Activated CD8-positive, alpha-beta memory T cell treated with anti-CD3 and anti-CD28 coated beads, Interleukin-2, amount 50 U/mL, for 24 hours (primary cell): ENCODE results near the gene NAGLU.
"Not testable (repeated sequence)": the region's sequence is repeated elsewhere in the genome, so short reads cannot be mapped to it uniquely, and the experiment has no call there.

Experiments
- DNase-seq: peaks from one replicate; pipeline ENCODE4 v3.0.0-alpha.2; 2020; ENCODE audit errors: extremely low read depth

The NAGLU gene

DNA sequence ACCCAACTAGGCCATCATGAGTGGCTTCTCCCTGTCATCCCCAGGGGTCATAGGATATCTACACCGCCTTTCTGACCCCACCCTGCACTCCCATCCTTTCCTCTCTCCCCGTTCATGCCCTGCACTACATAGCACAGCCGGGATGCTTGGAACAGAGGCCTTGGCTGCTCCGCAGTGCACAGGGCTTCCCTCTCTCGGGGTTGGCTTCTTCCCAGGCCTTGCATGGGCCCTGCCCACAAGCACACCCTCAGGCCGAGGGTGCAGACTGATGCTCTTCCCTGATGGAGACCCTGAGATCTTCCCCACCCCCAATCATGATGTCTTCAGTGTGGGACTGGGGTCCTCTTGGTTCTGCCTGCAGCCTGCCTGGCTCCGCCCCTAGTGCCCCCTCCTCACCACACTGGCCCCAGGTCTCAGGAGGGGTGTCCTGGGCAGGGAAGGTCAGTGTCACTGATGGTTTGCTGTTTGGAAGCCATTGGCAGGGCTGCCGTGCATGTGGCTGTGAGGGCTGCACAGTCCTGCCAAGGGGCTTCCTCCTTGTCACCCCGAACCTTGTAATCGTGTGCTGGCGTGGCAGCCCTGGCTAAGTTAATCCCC, 14.3 kb upstream of the NAGLU start:
- no peak for DNase-seq

DNA sequence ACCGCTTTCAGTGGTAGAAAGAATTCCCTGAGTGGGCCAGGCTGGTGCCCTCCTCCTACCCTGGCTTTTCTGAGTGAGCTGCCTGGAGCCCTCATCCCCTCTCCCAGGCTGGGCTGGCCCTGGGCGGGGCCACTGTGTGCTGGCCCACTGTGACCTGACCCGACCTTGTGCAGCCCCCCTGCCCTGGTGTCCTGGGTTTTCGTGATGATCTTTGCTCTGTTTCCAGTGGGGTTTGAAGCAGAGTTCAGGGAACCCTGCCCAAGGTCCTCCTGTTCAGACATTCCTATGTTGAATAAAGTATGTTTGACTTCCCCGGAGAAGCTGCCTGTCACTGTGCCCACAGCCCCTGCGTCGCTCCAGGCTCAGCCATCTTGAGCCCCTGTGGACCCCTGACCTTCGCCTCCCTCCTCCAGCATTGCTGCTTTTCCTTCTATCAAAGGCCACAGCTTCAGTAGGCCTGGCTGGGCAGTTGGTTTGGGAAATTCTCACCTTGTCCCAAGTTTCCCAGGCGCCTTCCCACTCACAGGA, 13.7 kb upstream of the NAGLU start:
- no peak for DNase-seq

DNA sequence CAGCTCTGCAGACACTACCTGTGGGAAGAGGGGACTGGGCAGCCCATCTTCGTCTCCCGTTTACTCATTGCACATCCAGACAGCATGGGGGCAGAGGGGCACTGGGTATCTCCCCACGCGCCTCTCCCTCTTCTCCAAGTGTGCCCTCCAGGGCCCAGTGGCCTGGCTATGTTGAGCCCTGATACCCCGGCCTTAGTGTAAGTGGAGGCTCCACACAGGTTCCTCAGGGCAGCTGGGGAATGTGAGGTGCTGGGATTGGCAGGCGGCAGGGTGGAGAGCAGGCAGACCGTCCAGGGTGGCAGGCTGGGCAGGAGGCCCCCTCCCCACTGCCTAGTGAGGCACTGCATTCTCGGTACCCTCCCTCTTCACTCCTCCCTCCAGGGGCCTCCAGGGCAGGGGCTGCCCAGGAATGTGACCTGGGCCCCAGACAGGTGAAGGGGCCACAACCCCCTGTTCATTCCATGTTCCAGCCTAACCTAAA, 13.2 kb upstream of the NAGLU start:
- no peak for DNase-seq

DNA sequence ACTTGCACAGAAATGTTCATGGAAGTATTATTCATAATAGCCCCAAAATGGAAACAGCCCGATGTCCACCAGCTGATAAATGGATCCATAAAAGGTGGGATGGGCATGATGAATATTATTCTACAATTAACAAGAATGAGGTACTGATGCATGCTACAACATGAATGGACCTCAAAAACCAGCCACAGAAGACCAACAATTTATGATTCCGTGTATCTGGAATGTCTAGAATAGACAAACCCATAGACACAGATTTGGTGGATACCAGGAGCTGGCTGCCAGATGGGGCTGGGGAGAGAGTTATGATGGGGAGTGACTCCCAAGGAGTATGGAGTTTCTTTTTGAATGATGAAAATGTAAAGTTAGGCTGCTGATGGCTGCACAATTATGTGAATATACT, 10.8 kb upstream of the NAGLU start:
- DNase-seq: no peak

DNA sequence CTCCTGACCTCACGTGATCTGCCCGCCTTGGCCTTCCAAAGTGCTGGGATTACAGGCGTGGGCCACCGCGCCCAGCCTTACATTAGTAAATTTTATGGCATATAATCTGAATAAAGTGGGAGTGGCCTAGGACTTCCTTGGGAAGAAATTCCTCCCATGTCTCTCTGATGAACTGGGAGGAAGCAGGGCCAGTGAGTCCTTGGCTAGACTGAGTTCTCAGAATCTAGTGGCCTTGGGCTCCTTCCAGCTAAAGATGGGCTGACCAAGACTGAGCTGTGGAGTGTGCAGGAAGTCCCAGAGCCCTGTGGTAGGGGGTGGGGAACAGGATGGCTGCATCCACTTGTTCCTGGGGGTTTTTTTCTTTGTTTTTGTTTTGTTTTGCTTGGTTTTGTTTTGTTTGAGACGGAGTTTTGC, 10.0 kb upstream of the NAGLU start:
- no peak for DNase-seq

DNA sequence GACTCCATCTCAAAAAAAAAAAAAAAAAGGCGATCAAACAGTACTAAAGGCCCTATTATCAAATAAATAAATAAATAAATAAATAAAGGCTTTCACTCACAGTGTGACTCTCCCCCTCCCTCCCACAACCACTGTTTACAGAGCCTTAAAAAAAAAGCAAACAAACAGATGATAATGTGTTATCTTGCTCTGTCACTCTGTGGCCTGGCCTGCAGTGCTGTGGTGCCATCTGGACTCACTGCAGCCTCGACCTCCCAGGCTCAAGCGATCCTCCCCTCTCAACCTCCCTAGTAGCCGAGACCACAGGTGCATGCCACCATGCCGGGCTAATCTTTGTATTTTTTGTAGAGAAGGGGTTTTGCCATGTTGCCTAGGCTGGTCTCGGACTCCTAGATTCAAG, 8.1 kb upstream of the NAGLU start:
- DNase-seq: no peak

DNA sequence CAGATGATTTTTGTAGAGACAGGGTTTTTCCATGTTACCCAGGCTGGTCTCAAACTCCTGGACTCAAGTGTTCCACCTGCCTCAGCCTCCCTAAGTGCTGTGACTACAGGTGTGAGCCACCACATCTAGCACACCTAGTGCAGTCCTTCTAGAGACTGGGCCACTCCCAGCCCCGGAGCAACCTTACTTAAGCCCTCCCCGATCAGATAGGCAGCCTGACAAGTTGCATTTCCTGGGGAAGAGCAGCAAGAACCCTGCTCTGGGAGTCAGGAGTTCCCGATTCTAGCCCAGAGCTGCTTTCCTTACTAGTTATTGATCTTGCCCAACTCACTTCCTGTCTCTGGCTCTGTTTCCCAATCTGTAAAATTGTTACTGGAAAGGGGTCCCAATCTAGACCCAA, 7.0 kb upstream of the NAGLU start:
- DNase-seq: no peak

DNA sequence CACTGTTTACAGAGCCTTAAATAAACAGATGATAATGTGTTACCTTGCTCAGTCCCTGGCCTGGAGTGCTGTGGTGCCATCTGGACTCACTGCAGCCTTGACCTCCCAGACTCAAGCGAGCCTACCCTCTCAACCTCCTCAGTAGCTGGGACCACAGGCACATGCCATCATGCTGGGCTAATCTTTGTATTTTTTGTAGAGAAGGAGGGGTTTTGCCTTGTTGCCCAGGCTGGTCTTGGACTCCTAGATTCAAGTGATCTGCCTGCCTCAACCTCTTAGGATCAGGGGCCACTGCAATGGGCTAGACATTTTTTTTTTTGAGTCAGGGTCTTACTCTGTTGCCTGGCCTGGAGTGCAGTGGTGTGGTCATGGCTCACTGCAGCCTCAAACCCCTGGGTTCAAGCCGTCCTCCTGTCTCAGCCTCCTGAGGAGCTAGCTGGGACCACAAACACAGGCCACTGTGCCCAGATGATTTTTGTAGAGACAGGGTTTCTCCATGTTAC, 5.0 kb upstream of the NAGLU start:
- no peak for DNase-seq

DNA sequence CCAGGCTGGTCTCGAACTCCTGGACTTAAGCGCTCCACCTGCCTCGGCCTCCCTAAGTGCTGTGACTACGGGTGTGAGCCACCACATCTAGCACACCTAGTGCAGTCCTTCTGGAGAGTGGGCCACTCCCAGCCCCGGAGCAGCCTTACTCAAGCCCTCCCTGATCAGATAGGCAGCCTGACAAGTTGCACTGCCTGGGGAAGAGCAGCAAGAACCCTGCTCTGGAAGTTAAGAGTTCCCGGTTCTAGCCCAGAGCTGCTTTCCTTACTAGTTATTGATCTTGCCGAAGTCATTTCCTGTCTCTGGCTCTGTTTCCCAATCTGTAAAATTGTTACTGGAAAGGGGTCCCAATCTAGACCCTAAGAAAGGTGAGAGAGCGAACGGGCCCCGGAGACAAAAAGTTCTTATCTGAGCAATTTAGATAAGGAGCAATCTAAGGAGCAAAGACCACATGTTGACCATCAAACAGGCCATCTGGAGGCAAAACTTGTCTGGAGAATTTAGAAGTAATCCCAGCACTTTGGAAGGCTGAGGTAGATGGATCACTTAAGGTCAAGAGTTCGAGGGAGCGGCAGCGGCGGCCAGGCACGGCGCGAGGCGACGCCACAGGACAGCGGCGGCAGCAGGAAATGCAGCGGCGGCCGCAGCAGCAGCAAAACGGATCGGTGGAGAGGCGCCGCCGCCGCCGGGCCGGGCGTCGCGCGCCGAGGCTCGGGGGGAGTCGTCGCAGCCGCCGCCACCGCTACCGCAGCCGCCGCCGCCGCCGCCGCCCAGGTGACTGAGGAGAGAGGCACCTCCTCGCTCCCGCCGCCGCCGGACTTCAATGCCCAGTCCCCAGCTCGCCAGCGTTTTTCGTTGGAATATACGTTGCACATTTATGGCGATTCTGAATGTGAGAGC, 4.3 kb upstream of the NAGLU start:
- no peak for DNase-seq

DNA sequence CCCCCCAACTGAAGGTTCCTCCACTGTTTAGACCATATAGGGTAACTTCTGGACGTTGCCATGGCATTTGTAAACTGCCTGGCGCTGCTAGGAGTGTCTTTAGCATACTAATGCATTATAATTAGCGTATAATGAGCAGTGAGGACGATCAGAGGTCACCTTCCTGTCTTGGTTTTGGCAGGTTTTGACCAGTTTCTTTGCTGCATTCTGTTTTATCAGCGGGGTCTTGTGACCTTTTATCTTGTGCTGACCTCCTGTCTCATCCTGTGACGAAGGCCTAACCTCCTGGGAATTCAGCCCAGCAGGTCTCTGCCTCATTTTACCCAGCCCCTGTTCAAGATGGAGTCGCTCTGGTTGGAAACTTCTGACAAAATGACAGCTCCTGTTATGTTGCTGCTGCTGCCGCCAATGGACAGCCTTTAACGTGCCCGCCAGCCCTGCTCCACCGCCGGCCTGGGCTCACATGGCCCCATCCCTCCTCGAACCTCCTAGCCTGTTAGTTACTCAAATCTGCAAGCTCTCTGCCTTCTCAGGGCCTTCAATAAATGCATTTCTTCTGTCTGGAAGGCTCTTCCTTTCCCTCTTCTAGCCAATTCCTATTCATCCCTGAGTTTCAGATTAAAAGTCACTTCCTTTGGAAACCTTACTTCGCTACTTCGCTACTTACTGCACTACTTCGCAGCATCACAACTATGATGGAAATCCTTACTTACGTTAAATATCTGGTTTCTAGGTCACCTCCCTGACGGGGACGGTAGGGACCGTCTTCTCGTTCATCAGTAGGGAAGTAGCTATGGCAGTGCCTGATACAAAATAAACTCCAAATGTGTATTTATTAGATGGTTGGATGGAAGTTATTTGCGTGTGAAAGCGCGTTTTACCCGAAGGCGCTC, 640 bp upstream of the NAGLU start:
- no peak for DNase-seq

DNA sequence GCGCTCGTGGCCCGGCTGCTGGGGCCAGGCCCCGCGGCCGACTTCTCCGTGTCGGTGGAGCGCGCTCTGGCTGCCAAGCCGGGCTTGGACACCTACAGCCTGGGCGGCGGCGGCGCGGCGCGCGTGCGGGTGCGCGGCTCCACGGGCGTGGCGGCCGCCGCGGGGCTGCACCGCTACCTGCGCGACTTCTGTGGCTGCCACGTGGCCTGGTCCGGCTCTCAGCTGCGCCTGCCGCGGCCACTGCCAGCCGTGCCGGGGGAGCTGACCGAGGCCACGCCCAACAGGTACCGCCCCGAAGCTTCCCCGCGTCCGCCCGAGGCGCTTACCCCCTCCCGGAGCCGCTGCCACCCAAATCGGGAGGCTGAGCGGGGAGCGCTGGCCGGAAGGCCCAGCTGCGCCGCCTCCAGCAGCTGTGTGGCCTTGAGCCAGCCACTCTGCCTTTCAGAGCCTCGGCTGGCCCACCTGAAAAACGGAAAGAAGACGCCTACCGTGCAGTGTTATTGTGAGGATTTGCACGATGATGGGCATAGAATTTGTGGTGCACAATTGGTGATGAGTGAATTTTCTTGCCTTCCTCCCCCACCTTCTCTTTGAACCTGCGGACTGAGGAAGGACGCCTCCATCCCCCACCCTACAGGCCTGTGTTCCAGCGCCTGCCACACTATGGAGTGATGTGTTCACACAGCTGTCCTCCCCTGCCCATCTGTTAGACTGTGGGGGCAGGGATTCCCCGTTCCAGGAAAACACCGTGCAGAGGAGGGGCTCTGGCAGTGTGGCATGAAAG, 523 bp downstream of the NAGLU start:
- no peak for DNase-seq

DNA sequence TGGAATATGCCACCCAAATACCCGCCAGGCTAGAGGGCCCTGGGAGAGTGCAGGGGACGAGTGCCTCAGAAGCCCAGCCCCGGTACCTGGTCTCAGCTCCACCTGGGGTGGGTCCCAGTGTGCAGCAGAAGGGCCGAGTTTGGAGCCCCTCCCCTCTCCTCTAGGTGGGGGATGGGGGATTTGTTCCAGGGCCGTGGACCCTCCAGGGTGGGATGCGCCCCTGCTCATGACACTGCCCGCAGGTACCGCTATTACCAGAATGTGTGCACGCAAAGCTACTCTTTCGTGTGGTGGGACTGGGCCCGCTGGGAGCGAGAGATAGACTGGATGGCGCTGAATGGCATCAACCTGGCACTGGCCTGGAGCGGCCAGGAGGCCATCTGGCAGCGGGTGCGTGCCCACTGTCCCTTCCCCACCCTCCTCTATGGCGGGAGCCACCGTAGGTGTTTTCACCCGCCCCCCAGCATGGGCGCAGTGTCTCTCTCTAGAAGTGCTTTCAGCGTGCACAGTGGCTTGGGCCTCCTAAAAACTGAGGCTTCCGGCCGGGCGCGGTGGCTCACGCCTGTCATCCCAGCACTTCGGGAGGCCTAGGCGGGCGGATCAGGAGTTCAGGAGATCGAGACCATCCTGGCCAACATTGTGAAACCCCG, 1.2 kb downstream of the NAGLU start:
- DNase-seq: no peak

DNA sequence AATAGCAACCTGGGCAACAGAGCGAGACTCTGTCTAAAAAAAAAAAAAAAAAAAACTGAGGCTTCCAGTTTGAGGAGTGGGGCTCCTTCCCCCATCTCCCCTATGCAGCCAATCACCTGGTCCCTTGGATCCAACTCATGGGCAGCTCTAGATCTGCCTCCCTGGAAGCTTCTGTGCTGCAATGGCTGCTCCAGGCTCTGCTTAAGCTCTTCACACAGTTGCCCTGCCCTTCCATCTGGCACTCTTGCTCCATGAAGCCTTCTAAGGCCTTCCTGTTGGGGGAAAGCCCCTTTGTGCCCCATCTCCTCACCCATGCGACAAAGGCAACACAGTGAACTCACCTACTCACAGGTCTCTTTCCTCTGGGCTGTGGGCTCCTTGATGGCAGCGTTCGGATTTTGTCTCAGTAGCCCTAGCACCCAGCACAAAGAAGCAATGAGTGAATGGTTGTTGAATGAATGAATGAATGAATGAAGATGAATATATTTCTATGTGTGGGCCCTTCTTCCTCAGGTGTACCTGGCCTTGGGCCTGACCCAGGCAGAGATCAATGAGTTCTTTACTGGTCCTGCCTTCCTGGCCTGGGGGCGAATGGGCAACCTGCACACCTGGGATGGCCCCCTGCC, 1.9 kb downstream of the NAGLU start:
- DNase-seq: no peak

DNA sequence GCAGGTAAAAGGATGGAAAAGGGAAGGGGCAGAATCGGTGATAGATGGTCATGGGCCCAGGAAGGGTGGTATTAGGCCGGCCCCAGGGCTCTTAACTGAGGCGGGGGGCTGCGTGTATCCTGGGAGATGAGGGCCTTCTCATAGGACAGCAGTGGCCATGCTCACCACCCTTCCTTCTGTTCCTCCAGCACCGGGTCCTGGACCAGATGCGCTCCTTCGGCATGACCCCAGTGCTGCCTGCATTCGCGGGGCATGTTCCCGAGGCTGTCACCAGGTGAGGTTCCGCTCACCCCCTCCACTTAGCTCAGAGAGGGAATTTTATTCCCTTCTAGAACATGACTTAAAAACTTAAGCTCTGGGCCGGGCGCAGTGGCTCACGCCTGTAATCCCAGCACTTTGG, 2.4 kb downstream of the NAGLU start:
- DNase-seq: no peak

DNA sequence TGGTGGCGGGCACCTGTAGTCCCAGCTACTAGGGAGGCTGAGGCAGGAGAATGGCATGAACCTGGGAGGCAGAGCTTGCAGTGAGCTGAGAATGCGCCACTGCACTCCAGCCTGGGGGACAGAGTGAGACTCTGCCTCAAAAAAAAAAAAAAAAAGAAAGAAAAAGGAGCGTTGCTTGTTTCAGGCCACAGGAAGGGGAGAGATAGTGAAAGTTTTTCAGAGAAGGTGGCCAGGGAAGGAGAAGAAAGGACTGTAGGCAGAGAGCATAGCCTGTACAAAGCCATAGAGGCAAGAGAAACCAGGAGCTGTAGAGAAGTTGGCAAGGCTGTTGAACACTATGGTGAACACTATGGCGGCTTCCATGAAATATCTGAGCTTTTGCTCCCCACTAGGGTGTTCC, 4.5 kb downstream of the NAGLU start:
- DNase-seq: not testable (repeated sequence)

DNA sequence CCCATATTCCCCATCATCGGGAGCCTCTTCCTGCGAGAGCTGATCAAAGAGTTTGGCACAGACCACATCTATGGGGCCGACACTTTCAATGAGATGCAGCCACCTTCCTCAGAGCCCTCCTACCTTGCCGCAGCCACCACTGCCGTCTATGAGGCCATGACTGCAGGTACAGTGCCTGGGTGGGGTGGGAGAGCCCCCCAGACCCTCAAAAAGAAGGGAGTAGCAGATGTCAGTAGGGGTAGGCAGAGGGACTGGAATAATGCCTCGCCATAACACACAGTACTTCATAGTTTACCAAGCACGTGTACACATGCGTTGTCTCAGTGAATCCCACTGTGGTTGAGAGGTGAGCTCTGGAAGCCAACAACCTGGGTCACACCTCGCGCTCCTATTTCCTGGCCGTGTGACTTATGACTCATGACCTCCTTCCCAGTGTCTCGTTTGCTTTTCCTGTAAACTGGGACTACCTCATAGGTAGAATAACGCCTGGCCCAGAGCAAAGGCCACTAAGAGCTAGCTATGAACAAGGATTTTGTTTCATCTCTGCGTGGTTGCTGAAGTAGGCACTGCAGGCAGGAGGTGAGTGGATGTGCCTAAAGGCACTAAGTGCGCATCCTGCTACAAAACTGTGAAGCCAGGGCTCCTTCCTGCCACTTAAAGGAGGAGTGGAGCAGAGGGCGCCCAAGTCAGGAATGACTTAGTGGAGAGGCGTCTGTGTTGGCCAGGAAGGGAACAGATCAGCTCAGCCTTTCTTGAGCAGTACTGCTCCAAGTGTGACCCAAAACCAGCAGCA, 5.2 kb downstream of the NAGLU start:
- DNase-seq: no peak

DNA sequence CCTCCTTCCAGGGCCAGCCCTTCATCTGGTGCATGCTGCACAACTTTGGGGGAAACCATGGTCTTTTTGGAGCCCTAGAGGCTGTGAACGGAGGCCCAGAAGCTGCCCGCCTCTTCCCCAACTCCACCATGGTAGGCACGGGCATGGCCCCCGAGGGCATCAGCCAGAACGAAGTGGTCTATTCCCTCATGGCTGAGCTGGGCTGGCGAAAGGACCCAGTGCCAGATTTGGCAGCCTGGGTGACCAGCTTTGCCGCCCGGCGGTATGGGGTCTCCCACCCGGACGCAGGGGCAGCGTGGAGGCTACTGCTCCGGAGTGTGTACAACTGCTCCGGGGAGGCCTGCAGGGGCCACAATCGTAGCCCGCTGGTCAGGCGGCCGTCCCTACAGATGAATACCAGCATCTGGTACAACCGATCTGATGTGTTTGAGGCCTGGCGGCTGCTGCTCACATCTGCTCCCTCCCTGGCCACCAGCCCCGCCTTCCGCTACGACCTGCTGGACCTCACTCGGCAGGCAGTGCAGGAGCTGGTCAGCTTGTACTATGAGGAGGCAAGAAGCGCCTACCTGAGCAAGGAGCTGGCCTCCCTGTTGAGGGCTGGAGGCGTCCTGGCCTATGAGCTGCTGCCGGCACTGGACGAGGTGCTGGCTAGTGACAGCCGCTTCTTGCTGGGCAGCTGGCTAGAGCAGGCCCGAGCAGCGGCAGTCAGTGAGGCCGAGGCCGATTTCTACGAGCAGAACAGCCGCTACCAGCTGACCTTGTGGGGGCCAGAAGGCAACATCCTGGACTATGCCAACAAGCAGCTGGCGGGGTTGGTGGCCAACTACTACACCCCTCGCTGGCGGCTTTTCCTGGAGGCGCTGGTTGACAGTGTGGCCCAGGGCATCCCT, 7.4 kb downstream of the NAGLU start:
- DNase-seq: no peak

DNA sequence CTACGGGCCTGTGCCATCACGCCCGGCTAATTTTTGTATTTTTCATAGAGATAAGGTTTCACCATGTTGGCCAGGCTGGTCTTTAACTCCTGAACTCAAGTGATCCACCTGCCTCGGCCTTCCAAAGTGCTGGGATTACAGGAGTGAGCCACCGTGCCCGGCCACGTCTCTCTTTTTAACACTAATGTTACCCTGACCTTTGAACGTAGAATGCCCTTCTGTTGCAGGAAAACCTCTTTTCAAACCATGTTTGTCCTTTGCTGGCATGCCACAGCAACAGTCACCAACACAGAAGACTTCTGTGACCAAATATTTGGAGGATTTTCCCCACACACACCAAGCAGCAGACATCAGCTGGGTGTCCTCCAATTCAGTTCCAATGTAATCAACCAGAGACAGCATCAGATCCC, 8.8 kb downstream of the NAGLU start:
- DNase-seq: no peak
